ENCODE measurements around the gene ZFAND2B.

Gene ZFAND2B

GRCh38 chr2:219204425-219205164, 2.0 kb upstream of the ZFAND2B start:
- DNase-seq, result no peak

DNA sequence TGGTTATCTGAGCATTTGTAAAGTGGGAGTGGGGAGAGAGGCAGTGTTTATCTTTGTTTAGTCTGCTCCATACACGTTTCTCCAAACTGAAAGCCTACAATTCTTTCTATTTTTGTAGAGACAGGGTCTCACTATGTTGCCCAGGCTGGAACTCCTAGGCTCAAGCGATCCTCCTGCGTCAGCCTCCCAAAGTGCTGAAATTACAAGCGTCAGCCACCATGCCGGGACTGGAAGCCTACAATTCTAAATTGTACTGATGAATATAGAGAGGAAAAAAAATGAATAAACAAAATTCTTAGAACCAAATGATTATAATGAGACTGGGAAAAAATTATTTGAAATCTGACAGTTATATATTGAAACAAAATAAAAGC, 1.4 kb upstream of the ZFAND2B start:
- no peak for DNase-seq

DNA sequence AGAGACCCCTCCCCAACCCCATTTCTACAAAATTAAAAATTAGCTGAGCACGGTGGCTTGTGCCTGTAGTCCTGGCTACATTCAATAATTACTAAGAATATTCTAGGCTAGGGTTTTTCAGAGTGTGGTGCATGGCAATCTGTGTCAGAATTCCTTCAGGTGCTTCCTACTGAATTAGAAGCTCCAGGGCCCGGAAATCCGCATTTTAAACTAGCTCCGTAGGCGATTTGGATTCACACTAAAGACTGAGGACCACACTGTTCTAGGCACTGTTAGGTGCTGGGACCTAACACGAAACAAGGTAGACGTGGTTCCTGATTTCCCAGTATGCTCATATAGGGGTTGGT, 628 bp upstream of the ZFAND2B start:
- no peak for DNase-seq

DNA sequence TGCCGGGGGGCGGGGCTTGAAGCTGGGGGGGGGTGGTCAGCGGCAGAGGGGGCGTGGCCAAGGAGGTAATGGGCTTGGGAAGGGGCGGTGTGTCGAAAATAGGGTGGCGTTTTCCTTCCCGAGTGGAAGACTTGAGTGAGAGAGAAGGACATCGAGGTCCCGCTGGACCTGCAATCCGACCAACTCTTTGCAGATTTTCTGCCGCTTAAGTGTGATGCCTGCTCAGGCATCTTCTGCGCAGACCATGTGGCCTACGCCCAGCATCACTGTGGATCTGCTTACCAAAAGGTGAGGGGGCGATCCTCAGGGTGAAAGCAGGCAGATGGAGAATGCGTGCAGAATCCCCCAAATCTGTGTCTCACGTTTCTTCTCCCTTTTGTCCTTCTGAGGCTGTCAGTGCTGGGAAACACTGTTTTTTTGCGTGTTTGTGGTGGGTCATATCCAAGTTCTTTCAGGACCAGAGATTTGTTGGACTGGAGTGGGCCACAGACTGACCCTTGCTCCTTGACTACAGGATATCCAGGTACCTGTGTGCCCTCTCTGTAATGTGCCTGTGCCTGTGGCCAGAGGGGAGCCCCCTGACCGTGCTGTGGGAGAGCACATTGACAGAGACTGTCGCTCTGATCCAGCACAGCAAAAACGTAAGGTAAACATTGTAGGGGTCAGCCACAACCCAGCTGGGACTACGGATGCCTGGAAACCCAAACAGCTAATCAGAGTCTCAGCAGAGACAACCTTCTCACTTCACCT, 727 bp downstream of the ZFAND2B start:
- DNase-seq, result no peak

DNA sequence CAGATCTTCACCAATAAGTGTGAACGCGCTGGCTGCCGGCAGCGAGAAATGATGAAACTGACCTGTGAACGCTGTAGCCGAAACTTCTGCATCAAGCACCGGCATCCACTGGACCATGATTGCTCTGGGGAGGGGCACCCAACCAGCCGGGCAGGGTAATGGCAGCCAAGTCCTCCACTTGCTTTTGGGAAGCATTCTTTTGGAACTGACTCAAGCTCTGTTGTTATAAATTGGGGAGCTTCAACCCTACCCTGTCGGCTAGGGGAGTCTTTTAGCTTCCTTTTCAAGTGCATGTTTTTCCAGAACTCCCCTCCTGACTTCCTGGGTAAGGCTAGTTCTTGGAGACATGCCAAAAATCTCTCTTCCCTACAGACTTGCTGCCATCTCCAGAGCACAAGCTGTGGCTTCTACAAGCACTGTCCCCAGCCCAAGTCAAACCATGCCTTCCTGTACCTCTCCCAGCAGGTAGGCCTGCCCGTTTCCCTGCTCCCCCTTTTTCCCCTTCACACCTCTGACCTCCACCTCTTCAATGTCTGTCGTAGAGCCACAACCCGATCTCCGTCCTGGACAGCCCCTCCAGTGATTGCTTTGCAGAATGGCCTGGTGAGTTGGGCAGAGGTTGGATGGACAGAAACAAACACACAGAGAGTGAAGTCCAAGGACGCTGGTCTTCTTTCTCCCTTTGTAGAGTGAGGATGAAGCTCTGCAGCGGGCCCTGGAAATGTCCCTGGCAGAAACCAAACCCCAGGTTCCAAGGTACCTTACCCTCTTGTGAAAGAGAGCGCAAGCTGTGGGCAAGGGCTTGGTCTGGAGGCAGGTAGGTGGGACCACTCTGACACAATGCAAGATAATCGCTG, 1.5 kb downstream of the ZFAND2B start:
- DNase-seq, result peak; percentile 56

GRCh38 chr2:219209236-219210195, 2.9 kb downstream of the ZFAND2B start:
- DNase-seq, result no peak

- no peak for DNase-seq
Measured at GRCh38 chr2:219210196-219210885, 3.8 kb downstream of the ZFAND2B start.

GRCh38 chr2:219210886-219211362, 4.3 kb downstream of the ZFAND2B start:
- DNase-seq, result no peak

DNA sequence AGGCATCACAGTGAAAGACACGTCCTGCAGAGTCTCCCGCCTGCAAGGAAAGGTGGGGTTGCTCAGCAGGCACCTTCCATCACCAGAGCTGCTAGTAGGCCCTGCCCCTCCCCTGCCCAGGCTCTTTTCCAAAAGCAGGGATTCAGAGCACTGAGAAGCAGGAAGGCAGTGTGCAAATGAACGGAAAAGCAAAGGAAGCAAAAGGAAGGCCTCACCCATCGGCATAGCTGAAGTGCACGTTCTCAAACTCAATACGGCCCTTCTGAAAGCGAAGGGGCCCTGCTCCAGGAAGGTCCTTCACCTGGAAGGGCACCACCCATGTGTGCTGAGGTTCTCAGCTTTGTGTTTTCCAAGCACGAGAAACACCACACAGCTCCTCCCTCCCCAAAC, 6.4 kb downstream of the ZFAND2B start:
- no peak for DNase-seq

DNA sequence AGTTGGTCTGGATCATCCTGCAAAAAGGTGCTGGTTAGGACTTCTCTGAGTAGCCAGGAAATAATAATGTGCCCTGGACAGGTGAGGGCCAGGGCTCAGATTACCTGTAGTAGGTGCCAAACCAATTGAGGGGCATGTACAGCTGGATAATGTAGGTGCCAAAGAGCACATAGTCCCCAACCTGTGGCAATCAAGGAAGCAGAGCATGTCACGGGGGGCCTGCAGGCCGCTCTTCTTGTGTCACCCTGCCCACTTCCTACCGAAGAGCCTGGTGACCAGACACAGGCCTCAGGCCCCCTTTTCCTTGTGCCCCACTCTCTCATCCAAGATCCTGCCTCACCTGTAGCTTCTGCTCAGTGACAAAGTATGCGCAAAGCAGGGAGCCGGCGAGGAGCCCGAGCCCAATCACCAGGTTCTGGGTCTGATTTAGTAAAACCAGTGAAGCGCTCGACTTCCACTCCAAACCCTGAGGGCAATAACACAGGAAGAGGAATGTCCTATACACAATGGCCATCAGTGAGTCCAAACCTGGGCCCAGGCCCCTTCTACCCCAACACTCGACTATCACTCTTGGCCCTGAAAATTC, 7.0 kb downstream of the ZFAND2B start:
- DNase-seq, result no peak

DNA sequence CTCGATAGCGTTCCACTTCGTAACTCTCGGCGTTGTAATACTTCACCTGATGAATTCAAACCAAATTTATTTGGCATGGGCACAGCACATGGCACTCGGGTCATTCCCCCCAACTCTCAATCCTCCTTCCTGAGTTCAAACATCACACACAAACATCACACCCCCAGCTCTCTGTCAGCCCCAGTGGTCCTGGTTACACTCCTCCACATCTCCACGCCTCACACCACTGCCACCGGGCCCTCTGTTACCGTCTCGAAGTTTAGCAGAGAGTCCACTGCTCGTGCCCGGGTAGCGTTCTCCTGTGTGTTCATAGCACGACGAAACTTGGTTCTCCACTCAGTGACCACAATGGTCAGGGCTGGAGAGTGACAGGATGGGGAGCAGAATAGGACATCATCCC, 7.6 kb downstream of the ZFAND2B start:
- no peak for DNase-seq

DNA sequence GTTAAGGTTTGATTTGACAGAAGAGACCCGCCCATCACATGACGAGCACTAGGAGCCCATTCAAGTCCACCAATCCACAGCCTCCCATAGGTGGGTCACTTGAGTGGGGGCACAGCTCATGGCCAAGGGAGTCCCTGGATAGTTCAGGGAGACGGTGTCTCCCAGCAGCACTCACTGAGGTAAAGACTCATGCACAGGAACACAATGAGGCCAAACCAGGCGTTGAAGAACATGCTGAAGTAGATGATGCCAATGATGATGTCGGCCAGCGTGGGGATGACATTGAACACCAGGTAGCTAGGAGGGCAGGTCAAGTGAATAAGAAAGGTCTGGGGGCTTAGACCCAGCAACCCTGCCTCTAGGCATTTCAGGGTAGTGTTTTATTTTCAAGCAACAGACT, 8.2 kb downstream of the ZFAND2B start:
- no peak for DNase-seq

- no peak for DNase-seq
Measured at GRCh38 chr2:219215871-219216534, 9.4 kb downstream of the ZFAND2B start.

DNA sequence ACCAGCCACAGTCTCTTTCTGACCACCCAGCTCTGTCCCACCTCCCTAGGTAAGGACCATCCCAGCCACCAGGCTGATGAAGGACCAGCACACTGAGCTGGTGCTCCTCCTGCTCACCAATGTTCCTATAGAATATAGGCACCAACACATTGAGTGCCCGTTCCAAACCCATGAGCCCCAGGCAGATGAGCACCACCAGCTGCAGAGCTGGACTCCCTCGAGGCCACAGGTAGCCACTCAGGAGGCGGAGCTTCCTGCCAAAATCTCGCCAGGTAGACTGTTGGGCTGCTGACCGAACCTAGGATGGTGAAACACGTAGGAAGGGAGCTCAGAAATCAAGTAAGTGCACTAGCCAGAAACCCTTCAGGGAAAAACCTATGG, 9.9 kb downstream of the ZFAND2B start:
- no peak for DNase-seq

GRCh38 chr2:219218217-219218731, 11.7 kb downstream of the ZFAND2B start:
- peak; percentile 80 for DNase-seq

DNA sequence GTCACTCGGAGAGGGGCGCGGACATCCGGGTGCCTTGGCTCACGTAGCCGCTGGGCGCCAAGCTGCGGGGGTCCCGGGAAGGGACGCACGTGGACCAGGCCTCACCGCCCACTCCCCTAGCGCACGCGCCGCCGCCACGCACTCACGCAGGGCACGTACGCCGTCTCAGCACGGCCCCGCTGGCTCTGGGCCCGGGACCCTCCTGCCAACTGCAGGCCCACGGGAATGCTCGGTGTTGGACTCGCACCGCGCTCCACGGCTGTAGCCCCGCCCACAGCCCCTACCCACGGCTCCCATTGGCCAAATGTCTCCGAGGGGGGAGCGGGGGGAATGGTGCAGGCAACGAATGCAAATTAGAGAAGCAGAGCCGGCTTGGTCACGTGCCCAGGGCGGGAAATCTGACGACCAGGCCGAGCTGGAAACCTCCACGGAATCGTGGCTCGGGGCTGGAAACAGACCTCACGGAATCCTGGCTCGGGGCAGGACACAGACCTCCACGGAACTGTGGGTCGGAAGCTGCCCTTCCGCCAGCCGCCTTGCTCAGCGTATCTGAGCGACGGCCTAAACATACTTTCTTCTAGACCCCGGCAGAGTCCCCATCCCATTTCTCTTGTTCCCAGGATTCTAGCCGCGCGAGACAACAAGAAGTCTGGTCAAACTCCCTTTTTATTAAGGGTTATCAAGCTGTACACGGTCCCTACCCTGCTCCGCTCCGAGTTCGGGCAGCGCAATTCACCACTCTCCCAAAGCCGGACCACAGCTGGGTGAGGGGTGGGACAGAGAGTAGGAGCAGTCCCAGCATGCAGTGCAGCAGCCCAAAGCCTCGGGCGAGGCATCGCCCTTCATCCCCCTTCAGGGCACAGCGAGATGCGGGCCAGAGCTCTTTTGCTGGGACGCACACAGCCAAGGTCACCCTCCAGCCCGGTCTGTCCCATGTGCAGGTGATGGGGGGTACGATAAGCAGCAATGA, 12.4 kb downstream of the ZFAND2B start, which contains the start of gene ABCB6:
TSS of gene ABCB6 (minus strand) at position 227 of the 970 bp plus-strand sequence. CDS start 285 bp downstream, outside the sequence.
- peak; percentile 96 for DNase-seq

DNA sequence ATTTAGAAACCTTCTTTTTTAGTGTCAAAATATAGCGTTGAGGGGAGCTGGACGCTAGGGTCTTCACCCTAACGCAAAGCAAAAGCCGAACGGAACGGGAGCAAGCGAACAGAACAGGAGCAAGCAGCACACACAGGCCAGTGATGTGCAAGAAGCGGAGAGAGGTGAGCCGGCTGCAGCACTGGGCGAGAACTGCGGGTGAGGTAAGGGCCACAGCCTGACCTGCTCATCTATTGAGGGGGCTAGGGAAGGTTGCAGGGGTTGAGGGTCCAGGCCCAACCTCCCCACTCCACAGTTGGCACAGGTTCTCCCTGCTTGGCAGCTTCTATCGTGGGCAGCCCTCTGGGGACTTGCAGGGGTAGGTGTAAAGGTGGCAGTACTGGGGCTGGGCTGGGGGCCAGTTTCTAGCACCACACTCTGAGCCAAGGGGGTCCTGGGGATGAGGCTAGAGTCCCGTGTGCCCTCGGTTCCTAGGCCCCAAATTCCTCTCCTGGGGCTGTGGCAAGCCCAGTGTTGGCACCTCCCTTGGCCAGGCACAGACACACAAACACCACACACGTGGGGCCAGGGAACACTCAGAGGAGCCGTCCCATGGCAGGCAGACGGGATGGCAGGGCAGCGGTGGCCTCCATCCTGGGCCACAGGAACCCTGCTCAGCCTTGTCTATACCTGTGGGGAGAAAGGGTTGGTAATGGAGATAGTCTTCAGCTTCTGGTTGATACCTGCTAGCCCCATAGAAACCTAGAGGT, 13.4 kb downstream of the ZFAND2B start:
- DNase-seq, result no peak

GRCh38 chr2:219220652-219221402, 14.2 kb downstream of the ZFAND2B start:
- no peak for DNase-seq

Data from EL (cell line).